K562 (cell line): ENCODE measurements around the gene MID2. TPM values are rescaled to one million over a fixed set of nuclear protein-coding genes. Genes with fewer than 3 reads are reported as not detected.

Experiments used
- ATF1 ChIP-seq, 2 experiments: fragments of 450-650 bp in 1 of 2; IDR thresholded peaks; 2 replicates each; pipeline ENCODE4 v1.6.1; 2016; ENCODE audit warnings: missing compliant biosample characterization in 1 of 2, missing genetic modification characterization in 1 of 2
- LARP7 ChIP-seq: fragments of 450-650 bp; IDR thresholded peaks from 2 replicates; pipeline ENCODE4 v1.6.1; 2016
- MAZ ChIP-seq, 2 experiments: fragments of 450-650 bp in 1 of 2; sonication (generic) in 1 of 2; formaldehyde crosslinking; IDR thresholded peaks in 1 of 2; conservative IDR thresholded peaks in 1 of 2; 2 replicates each; pipeline versions ENCODE4 v1.4.0 to v1.5.0; 2020; ENCODE audit warnings: mild to moderate bottlenecking in 1 of 2, missing genetic modification reagents in 1 of 2
- NR3C1 ChIP-seq: sonication (generic); formaldehyde crosslinking; IDR thresholded peaks from 2 replicates; pipeline ENCODE4 v1.8.1; 2022; ENCODE audit warnings: missing genetic modification reagents
- PHB2 ChIP-seq: fragments of 450-650 bp; IDR thresholded peaks from 2 replicates; pipeline ENCODE4 v1.6.1; 2017; ENCODE audit warnings: low read depth
- polyA plus RNA-seq, 8 experiments: library from polyadenylated mRNA; depleted of rRNA in 4 of 8; stranded (reverse) in 5 of 8; unstranded in 3 of 8; fragments of >200 nt; fragmentation: Nextera tagmentation in 2 of 8; fragmentation: Illumina TruSeq in 1 of 8; extraction: Ambion mirVana in 2 of 8; extraction: Trizol in 1 of 8; gene quantifications; 2 replicates each; pipeline versions ENCODE4 v1.2.1 to v1.2.3, GENCODE V29; 2011 to 2014; ENCODE audit warnings: inconsistent platforms in 1 of 8, missing spikeins in 1 of 8
- total RNA-seq, 7 experiments: library from RNA; depleted of rRNA in 6 of 7; stranded (reverse); fragments of >200 nt in 6 of 7; fragmentation: Illumina TruSeq in 2 of 7; extraction: Trizol in 2 of 7; gene quantifications; 2 replicates each; pipeline versions ENCODE4 v1.2.1 to v1.2.3, GENCODE V29; 2011 to 2021; ENCODE audit warnings: low replicate concordance in 1 of 7
- TF ChIP-seq, protein P1 (sequence below): fragments of 450-650 bp; IDR thresholded peaks from 2 replicates; pipeline ENCODE4 v1.6.1; 2016; ENCODE audit warnings: borderline replicate concordance
- TF ChIP-seq, protein P2 (sequence below): fragments of 200-600 bp; sonication (generic); IDR thresholded peaks from one replicate; pipeline ENCODE4 v1.6.1; 2012; ENCODE audit warnings: mild to moderate bottlenecking, low read depth, low read length, inconsistent platforms
- TF ChIP-seq, protein P3 (sequence below): sonication (generic); IDR thresholded peaks from 2 replicates; pipeline ENCODE4 v1.6.1; 2016
- TF ChIP-seq, protein P4 (sequence below), 3 experiments: fragments of 200-800 bp in 1 of 3; sonication (Bioruptor generic) in 1 of 3; sonication (generic) in 1 of 3; formaldehyde crosslinking in 1 of 3; IDR thresholded peaks; 2 replicates each; pipeline versions ENCODE4 v1.6.1 to v1.8.0; 2016 to 2022; ENCODE audit warnings: mild to moderate bottlenecking in 2 of 3, missing compliant biosample characterization in 2 of 3, missing genetic modification characterization in 2 of 3, missing genetic modification reagents in 1 of 3

Gene MID2
- total and polyA plus RNA-seq, 9 of the 15 experiments (the other 6 are each of a cell fraction or from before 2014, with no cell fraction given) = 0.07 TPM; not detected in 8

DNA sequence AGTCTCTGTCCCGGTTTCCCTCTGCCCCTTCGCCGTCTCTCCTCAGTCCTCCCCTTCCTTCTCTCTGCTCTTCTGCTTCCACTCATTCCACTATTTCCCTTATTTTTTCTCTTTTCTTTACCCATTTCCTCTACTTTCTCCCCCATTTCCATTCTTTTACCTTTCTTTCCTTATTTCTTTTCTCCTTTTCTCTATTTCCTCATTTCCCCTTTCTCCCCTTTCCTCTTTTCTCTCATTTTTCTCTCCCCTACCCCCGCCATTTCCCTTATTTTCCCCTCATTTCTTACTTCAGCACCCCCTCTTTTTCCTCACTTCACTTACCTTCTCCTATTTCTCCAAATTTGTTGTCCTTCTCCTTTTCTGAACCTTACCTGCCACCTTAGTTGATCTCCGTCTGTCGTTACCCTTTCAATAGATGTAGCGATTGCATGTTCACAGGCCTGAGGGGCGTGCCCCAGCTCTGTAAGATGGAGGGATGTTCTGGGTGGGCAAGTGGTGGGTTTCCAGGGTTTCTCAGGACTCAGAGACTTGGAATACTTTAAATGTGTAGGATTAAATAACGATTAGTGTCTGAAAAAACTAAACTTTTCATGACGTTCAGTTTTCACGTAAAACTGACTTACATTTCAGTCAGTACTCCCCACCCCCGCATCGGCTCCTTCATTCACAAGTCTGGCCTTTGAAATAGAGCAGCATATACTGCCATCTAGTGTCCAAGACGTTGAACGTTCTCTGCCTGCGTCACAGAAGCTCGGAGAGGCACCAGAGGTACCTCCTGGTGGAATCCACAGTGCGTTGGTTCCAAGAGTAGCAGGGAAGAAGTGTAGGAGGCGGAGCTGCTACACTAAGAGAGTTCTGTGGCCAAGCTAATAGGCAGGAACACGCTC, 48.8 kb upstream of the MID2 start (continued):
- TF ChIP-seq, protein P1, sequence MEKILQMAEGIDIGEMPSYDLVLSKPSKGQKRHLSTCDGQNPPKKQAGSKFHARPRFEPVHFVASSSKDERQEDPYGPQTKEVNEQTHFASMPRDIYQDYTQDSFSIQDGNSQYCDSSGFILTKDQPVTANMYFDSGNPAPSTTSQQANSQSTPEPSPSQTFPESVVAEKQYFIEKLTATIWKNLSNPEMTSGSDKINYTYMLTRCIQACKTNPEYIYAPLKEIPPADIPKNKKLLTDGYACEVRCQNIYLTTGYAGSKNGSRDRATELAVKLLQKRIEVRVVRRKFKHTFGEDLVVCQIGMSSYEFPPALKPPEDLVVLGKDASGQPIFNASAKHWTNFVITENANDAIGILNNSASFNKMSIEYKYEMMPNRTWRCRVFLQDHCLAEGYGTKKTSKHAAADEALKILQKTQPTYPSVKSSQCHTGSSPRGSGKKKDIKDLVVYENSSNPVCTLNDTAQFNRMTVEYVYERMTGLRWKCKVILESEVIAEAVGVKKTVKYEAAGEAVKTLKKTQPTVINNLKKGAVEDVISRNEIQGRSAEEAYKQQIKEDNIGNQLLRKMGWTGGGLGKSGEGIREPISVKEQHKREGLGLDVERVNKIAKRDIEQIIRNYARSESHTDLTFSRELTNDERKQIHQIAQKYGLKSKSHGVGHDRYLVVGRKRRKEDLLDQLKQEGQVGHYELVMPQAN = 0 out of 2 replicates have a peak, but pooled peaks have one; percentile 43
- TF ChIP-seq NR3C1 (CRISPR knock-in tag) = no peak
- TF ChIP-seq PHB2 = peak; percentile 43; the same call in 1 of the 2 replicates
- TF ChIP-seq, protein P2, sequence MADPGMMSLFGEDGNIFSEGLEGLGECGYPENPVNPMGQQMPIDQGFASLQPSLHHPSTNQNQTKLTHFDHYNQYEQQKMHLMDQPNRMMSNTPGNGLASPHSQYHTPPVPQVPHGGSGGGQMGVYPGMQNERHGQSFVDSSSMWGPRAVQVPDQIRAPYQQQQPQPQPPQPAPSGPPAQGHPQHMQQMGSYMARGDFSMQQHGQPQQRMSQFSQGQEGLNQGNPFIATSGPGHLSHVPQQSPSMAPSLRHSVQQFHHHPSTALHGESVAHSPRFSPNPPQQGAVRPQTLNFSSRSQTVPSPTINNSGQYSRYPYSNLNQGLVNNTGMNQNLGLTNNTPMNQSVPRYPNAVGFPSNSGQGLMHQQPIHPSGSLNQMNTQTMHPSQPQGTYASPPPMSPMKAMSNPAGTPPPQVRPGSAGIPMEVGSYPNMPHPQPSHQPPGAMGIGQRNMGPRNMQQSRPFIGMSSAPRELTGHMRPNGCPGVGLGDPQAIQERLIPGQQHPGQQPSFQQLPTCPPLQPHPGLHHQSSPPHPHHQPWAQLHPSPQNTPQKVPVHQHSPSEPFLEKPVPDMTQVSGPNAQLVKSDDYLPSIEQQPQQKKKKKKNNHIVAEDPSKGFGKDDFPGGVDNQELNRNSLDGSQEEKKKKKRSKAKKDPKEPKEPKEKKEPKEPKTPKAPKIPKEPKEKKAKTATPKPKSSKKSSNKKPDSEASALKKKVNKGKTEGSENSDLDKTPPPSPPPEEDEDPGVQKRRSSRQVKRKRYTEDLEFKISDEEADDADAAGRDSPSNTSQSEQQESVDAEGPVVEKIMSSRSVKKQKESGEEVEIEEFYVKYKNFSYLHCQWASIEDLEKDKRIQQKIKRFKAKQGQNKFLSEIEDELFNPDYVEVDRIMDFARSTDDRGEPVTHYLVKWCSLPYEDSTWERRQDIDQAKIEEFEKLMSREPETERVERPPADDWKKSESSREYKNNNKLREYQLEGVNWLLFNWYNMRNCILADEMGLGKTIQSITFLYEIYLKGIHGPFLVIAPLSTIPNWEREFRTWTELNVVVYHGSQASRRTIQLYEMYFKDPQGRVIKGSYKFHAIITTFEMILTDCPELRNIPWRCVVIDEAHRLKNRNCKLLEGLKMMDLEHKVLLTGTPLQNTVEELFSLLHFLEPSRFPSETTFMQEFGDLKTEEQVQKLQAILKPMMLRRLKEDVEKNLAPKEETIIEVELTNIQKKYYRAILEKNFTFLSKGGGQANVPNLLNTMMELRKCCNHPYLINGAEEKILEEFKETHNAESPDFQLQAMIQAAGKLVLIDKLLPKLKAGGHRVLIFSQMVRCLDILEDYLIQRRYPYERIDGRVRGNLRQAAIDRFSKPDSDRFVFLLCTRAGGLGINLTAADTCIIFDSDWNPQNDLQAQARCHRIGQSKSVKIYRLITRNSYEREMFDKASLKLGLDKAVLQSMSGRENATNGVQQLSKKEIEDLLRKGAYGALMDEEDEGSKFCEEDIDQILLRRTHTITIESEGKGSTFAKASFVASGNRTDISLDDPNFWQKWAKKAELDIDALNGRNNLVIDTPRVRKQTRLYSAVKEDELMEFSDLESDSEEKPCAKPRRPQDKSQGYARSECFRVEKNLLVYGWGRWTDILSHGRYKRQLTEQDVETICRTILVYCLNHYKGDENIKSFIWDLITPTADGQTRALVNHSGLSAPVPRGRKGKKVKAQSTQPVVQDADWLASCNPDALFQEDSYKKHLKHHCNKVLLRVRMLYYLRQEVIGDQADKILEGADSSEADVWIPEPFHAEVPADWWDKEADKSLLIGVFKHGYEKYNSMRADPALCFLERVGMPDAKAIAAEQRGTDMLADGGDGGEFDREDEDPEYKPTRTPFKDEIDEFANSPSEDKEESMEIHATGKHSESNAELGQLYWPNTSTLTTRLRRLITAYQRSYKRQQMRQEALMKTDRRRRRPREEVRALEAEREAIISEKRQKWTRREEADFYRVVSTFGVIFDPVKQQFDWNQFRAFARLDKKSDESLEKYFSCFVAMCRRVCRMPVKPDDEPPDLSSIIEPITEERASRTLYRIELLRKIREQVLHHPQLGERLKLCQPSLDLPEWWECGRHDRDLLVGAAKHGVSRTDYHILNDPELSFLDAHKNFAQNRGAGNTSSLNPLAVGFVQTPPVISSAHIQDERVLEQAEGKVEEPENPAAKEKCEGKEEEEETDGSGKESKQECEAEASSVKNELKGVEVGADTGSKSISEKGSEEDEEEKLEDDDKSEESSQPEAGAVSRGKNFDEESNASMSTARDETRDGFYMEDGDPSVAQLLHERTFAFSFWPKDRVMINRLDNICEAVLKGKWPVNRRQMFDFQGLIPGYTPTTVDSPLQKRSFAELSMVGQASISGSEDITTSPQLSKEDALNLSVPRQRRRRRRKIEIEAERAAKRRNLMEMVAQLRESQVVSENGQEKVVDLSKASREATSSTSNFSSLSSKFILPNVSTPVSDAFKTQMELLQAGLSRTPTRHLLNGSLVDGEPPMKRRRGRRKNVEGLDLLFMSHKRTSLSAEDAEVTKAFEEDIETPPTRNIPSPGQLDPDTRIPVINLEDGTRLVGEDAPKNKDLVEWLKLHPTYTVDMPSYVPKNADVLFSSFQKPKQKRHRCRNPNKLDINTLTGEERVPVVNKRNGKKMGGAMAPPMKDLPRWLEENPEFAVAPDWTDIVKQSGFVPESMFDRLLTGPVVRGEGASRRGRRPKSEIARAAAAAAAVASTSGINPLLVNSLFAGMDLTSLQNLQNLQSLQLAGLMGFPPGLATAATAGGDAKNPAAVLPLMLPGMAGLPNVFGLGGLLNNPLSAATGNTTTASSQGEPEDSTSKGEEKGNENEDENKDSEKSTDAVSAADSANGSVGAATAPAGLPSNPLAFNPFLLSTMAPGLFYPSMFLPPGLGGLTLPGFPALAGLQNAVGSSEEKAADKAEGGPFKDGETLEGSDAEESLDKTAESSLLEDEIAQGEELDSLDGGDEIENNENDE = no peak
- TF ChIP-seq ATF1 (CRISPR knock-in tag; IDR thresholded peaks at IDR 0.05) = no peak
- TF ChIP-seq ATF1 (tag; IDR thresholded peaks at IDR 0.05) = peak; percentile 71
- peak in 1 of 2 experiments; percentile 35; a peak in 1 of 4 replicates for TF ChIP-seq MAZ (CRISPR knock-in tag; conservative IDR thresholded peaks at IDR 0.05 in 1 of 2, IDR thresholded peaks at IDR 0.05 in 1 of 2)
- TF ChIP-seq, protein P3, sequence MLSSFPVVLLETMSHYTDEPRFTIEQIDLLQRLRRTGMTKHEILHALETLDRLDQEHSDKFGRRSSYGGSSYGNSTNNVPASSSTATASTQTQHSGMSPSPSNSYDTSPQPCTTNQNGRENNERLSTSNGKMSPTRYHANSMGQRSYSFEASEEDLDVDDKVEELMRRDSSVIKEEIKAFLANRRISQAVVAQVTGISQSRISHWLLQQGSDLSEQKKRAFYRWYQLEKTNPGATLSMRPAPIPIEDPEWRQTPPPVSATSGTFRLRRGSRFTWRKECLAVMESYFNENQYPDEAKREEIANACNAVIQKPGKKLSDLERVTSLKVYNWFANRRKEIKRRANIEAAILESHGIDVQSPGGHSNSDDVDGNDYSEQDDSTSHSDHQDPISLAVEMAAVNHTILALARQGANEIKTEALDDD = 0 out of 2 replicates have a peak, but pooled peaks have one; percentile 34
- 0 out of 2 replicates have a peak, but pooled peaks have one; percentile 48 for TF ChIP-seq LARP7
- TF ChIP-seq, protein P4, sequence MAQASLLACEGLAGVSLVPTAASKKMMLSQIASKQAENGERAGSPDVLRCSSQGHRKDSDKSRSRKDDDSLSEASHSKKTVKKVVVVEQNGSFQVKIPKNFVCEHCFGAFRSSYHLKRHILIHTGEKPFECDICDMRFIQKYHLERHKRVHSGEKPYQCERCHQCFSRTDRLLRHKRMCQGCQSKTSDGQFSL (CRISPR knock-in tag; IDR thresholded peaks at IDR 0.05) = no peak
- TF ChIP-seq, protein P4 (tag; IDR thresholded peaks at IDR 0.05) = no peak
